BE2C (cell line): ENCODE data around the gene NDUFV1.
"Not testable (repeated sequence)": the region's sequence is repeated elsewhere in the genome, so short reads cannot be mapped to it uniquely, and the experiment has no call there.

Experiments
- DNase-seq: peaks from one replicate; pipeline ENCODE4 v3.0.0-alpha.2; 2020
- H3K27me3 ChIP-seq: fragments of 250-450 bp; sonication (Bioruptor Pico); 2 replicates; pipeline ENCODE4 v1.5.1; 2020; ENCODE audit warnings: mild to moderate bottlenecking
- H3K36me3 ChIP-seq: fragments of 250-450 bp; sonication (Bioruptor Pico); 2 replicates; pipeline ENCODE4 v1.5.1; 2020; ENCODE audit warnings: mild to moderate bottlenecking
- H3K4me1 ChIP-seq: fragments of 250-450 bp; sonication (Bioruptor Pico); 2 replicates; pipeline ENCODE4 v1.5.1; 2020
- H3K4me3 ChIP-seq: 2 replicates; pipeline ENCODE4 v1.5.1; 2011; ENCODE audit warnings: low read depth, low read length
- H3K9me3 ChIP-seq: fragments of 250-450 bp; sonication (Bioruptor Pico); 2 replicates; pipeline ENCODE4 v1.5.1; 2020
- CTCF ChIP-seq: IDR thresholded peaks from 2 replicates; pipeline ENCODE4 v1.5.1; 2012; ENCODE audit warnings: mild to moderate bottlenecking, low read depth, low read length

Gene NDUFV1

GRCh38 chr11:67613960-67614715, 7.4 kb downstream of the NDUFV1 start:
- TF ChIP-seq CTCF = peak; percentile 76
- Histone ChIP-seq H3K4me3 (no peak overlapping the region), H3K9me3 (no peaks in the 10 kb centered on the region), H3K27me3 (no peaks in the 10 kb centered on the region), H3K4me1 (no peaks in the 10 kb centered on the region), H3K36me3 (peaks cover 25% of the 10 kb centered on the region)
- peak; percentile 82 for DNase-seq

- Histone ChIP-seq H3K4me1 (peaks cover 1% of the 10 kb centered on the region; the same call in 1 of the 2 replicates), H3K27me3 (no peaks in the 10 kb centered on the region), H3K36me3 (peaks cover 19% of the 10 kb centered on the region), H3K9me3 (no peaks in the 10 kb centered on the region), H3K4me3 (no peak overlapping the region)
- TF ChIP-seq CTCF = peak; percentile 71
- DNase-seq = peak; percentile 73
Measured at GRCh38 chr11:67614730-67615714, 8.3 kb downstream of the NDUFV1 start.

GRCh38 chr11:67615728-67616430, 9.1 kb downstream of the NDUFV1 start:
- H3K4me3 ChIP-seq = no peak overlapping the region
- H3K9me3 ChIP-seq = no peaks in the 10 kb centered on the region
- peaks cover 3% of the 10 kb centered on the region; the same call in 1 of the 2 replicates for H3K4me1 ChIP-seq
- no peak for DNase-seq
- TF ChIP-seq CTCF = no peak
- H3K36me3 ChIP-seq = peaks cover 12% of the 10 kb centered on the region
- no peaks in the 10 kb centered on the region for H3K27me3 ChIP-seq

GRCh38 chr11:67616431-67617242, 9.9 kb downstream of the NDUFV1 start:
- Histone ChIP-seq H3K27me3 (no peaks in the 10 kb centered on the region), H3K4me3 (no peak overlapping the region), H3K36me3 (peaks cover 4% of the 10 kb centered on the region), H3K4me1 (peaks cover 3% of the 10 kb centered on the region; the same call in 1 of the 2 replicates), H3K9me3 (no peaks in the 10 kb centered on the region)
- TF ChIP-seq CTCF = no peak
- no peak for DNase-seq

- Histone ChIP-seq H3K36me3 (no peaks in the 10 kb centered on the region; the same call in 1 of the 2 replicates), H3K4me3 (no peak overlapping the region), H3K9me3 (no peaks in the 10 kb centered on the region), H3K4me1 (peaks cover 3% of the 10 kb centered on the region; the same call in 1 of the 2 replicates), H3K27me3 (no peaks in the 10 kb centered on the region)
- no peak for TF ChIP-seq CTCF
- DNase-seq = no peak
Measured at GRCh38 chr11:67617243-67617953, 10.7 kb downstream of the NDUFV1 start.

GRCh38 chr11:67618901-67619659, 12.3 kb downstream of the NDUFV1 start:
- not testable (repeated sequence) for H3K9me3 ChIP-seq, H3K4me3 ChIP-seq, H3K27me3 ChIP-seq, H3K36me3 ChIP-seq, H3K4me1 ChIP-seq, DNase-seq
